Colonic mucosa (tissue), 4 donors: ENCODE results near the gene MRPL37. TPM values are rescaled to one million over a fixed set of nuclear protein-coding genes. Genes with fewer than 3 reads are reported as not detected.

ENCODE experiments used
- DNase-seq: peaks from one replicate; pipeline ENCODE4 v3.0.0-alpha.2; 2020
- H3K27ac ChIP-seq: fragments of 200-600 bp; one replicate; pipeline ENCODE4 v1.8.0; 2021
- H3K27me3 ChIP-seq: fragments of 200-600 bp; one replicate; pipeline ENCODE4 v1.8.0; 2021
- H3K36me3 ChIP-seq: fragments of 200-600 bp; one replicate; pipeline ENCODE4 v1.8.0; 2021
- H3K4me1 ChIP-seq: fragments of 200-600 bp; one replicate; pipeline ENCODE4 v1.8.0; 2021; ENCODE audit warnings: mild to moderate bottlenecking
- H3K4me3 ChIP-seq: fragments of 200-600 bp; one replicate; pipeline ENCODE4 v1.8.0; 2021
- H3K9ac ChIP-seq, 2 donors: one replicate each; pipeline ENCODE4 v1.7.0; 2013; ENCODE audit warnings: control low read depth in 2 of 2, low read depth in 2 of 2, low read length in 2 of 2
- H3K9me3 ChIP-seq: fragments of 200-600 bp; one replicate; pipeline ENCODE4 v1.8.0; 2021
- intact Hi-C: fragments of 100-400 bp; cut with DNase I; formaldehyde crosslinking; loops from one replicate; pipeline ENCODE4 v1.14.1; 2022
- total RNA-seq, 2 donors: library from RNA; stranded (reverse); fragmentation: NEBNext Ultra II Directional in 1 of 2; extraction: Animal tissue kit (Norgen Biotek cat#: 25700) in 1 of 2; gene quantifications; one replicate each; pipeline ENCODE4 v1.2.1, GENCODE V29; 2021
- TF ChIP-seq, protein P1 (sequence below): fragments of 200-600 bp; IDR thresholded peaks from one replicate; pipeline ENCODE4 v1.8.0; 2022; ENCODE audit warnings: antibody characterized with exemption, mild to moderate bottlenecking
- donor health status: healthy.
- donor health status: DM: no; HTN: no; CAD: no.
- donor health status: DM: no; HTN: no; CAD: no.

MRPL37 gene
- total RNA-seq, 2 donors from 2014 or later: 76.7 to 157 TPM

DNA sequence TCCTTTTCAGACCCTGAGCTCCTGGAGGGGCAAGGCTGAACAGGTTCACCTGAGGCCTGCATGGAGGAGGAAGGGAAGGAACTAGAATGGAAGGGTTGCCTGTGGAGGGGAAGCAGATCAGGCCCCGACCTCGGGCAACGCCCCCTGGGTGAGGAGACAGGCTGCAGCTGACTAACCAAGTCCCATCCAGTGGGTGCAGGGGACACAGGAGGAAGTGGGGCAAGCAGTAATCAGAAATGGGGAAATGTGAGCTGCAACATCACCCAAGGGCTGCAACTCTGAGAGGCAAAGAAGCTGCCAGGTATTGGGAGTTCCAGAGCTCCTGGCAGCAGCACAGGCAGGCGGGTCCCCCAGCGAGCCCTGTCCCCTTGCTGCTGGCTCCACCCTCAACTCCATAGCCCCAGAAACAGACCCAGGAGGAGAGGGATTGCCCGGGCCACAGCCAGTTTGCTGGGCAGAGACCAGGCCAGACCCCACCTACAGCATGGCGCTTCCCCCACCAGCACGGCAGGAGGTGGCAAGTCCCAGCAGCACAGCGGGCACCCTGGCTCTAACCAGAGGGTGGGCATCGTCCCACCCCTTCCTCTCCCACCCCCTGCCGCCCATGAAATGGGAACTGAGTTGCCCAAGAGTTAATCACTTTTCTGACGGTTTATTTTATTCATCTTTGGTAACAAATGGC is 38.5 kb downstream of the MRPL37 start:
- DNase-seq: no peak

DNA sequence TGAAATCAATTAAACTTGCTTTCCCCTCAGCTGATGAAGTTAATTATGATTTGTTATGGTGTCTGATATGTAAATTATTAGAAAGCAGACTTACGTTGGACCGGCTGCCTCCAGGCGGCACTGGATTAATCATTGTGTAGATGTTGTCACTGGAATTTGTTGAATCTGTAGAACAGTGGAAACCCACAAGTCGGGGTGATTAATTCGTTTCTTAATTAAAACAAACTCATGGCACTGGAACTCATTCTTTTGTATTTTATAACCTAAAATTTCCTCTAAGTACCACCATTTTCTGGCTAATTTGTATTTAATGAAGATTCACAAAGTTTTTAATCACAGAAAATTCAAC is 39.0 kb downstream of the MRPL37 start:
- intact Hi-C loops: no loop called here
- H3K27me3 ChIP-seq: no peaks in the 10 kb centered on the region

More for the DNA sequence above, 38.5 kb downstream of the MRPL37 start:
- Histone ChIP-seq H3K9ac (no peak overlapping the region), H3K27ac (no peak overlapping the region), H3K36me3 (no peaks in the 10 kb centered on the region), H3K9me3 (no peaks in the 10 kb centered on the region), H3K4me1 (no peaks in the 10 kb centered on the region), H3K4me3 (no peak overlapping the region), H3K27me3 (no peaks in the 10 kb centered on the region)
- TF ChIP-seq, protein P1, sequence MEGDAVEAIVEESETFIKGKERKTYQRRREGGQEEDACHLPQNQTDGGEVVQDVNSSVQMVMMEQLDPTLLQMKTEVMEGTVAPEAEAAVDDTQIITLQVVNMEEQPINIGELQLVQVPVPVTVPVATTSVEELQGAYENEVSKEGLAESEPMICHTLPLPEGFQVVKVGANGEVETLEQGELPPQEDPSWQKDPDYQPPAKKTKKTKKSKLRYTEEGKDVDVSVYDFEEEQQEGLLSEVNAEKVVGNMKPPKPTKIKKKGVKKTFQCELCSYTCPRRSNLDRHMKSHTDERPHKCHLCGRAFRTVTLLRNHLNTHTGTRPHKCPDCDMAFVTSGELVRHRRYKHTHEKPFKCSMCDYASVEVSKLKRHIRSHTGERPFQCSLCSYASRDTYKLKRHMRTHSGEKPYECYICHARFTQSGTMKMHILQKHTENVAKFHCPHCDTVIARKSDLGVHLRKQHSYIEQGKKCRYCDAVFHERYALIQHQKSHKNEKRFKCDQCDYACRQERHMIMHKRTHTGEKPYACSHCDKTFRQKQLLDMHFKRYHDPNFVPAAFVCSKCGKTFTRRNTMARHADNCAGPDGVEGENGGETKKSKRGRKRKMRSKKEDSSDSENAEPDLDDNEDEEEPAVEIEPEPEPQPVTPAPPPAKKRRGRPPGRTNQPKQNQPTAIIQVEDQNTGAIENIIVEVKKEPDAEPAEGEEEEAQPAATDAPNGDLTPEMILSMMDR: no peak
- intact Hi-C loops: no loop called here

GRCh38 chr1:54239631-54240031 is 39.7 kb downstream of the MRPL37 start:
- Histone ChIP-seq H3K9ac (no peak overlapping the region), H3K4me3 (no peak overlapping the region), H3K27ac (no peak overlapping the region), H3K9me3 (no peaks in the 10 kb centered on the region), H3K27me3 (no peaks in the 10 kb centered on the region), H3K4me1 (no peaks in the 10 kb centered on the region), H3K36me3 (no peaks in the 10 kb centered on the region)
- intact Hi-C loops: no loop called here
- no peak for DNase-seq
- TF ChIP-seq, protein P1: no peak

More for the DNA sequence above, 39.0 kb downstream of the MRPL37 start:
- H3K4me1 ChIP-seq: no peaks in the 10 kb centered on the region
- no peaks in the 10 kb centered on the region for H3K9me3 ChIP-seq
- H3K4me3 ChIP-seq: no peak overlapping the region
- no peaks in the 10 kb centered on the region for H3K36me3 ChIP-seq
- DNase-seq: no peak
- TF ChIP-seq, protein P1: no peak
- no peak overlapping the region for H3K9ac ChIP-seq
- no peak overlapping the region for H3K27ac ChIP-seq

DNA sequence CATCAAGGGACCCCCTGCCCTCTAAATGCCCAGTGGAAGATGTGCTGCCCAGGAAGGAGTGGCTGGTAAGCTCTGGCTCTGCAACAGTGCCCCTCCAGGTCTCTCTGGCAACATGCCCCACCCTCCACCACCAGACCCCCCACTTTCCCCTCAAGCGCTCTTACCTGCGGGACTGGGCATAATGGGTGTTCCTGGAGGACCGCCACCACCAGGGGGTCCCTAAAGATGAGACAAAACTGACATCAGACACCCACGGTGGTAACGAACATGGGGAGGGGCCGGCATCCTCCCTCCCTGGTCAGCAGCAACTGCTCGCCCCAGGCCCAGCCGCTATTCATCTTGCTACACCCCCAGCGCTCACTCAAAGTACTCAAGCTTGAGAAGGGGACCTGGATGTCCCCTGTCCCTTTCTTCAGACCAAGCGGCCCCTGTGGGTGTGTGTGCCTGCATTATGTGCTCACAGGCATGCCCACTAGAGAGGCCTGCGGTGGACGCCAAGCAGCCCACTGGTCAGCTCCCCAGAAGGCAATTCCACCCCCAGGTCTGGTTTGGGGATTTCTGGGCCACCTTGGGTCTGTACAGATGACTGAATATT is 40.9 kb downstream of the MRPL37 start:
- H3K9me3 ChIP-seq: no peaks in the 10 kb centered on the region
- H3K27me3 ChIP-seq: no peaks in the 10 kb centered on the region
- intact Hi-C loops: no loop called here
- no peak overlapping the region for H3K27ac ChIP-seq
- H3K4me1 ChIP-seq: no peaks in the 10 kb centered on the region
- H3K36me3 ChIP-seq: no peaks in the 10 kb centered on the region
- no peak for DNase-seq
- H3K4me3 ChIP-seq: no peak overlapping the region
- no peak overlapping the region for H3K9ac ChIP-seq
- TF ChIP-seq, protein P1: no peak

- intact Hi-C loops: no loop called here
- no peak overlapping the region for H3K27ac ChIP-seq
- TF ChIP-seq, protein P1: no peak
- H3K4me1 ChIP-seq: no peaks in the 10 kb centered on the region
- H3K27me3 ChIP-seq: no peaks in the 10 kb centered on the region
- H3K9ac ChIP-seq: no peak overlapping the region
- no peak overlapping the region for H3K4me3 ChIP-seq
- no peaks in the 10 kb centered on the region for H3K36me3 ChIP-seq
- no peaks in the 10 kb centered on the region for H3K9me3 ChIP-seq
- no peak for DNase-seq
Observed at GRCh38 chr1:54241364-54241763, 41.4 kb downstream of the MRPL37 start.
